Thymus (tissue), 11 donors: ENCODE data around the gene C1orf105. TPM values are rescaled to one million over a fixed set of nuclear protein-coding genes. Genes with fewer than 3 reads are reported as not detected.

Source experiments
- DNase-seq, 9 donors: peaks; one replicate each; pipeline ENCODE4 v3.0.0-alpha.2; 2013; ENCODE audit warnings: low spot score in 9 of 9, low read depth in 6 of 9, missing footprints in 1 of 9
- H3K27ac ChIP-seq, 2 donors: one replicate each; pipeline ENCODE4 v1.5.1; 2013; ENCODE audit warnings: control low read depth in 1 of 2, low read depth in 1 of 2, low read length in 1 of 2, mild to moderate bottlenecking in 1 of 2, moderate library complexity in 1 of 2
- H3K27me3 ChIP-seq, 2 donors: one replicate each; pipeline ENCODE4 v1.5.1; 2013; ENCODE audit warnings: low read length in 1 of 2; ENCODE audit not compliant: control insufficient read depth in 2 of 2, insufficient read depth in 1 of 2
- H3K36me3 ChIP-seq, 2 donors: one replicate each; pipeline ENCODE4 v1.5.1; 2013; ENCODE audit warnings: low read length in 1 of 2, mild to moderate bottlenecking in 1 of 2, moderate library complexity in 1 of 2; ENCODE audit not compliant: control insufficient read depth in 2 of 2, insufficient read depth in 2 of 2
- H3K4me1 ChIP-seq, 2 donors: one replicate each; pipeline ENCODE4 v1.5.1; 2013; ENCODE audit warnings: low read length in 2 of 2; ENCODE audit not compliant: control insufficient read depth in 2 of 2, insufficient read depth in 2 of 2
- H3K4me3 ChIP-seq, 2 donors: one replicate each; pipeline ENCODE4 v1.5.1; 2013; ENCODE audit warnings: low read length in 2 of 2, control low read depth in 1 of 2, mild to moderate bottlenecking in 1 of 2
- H3K9me3 ChIP-seq, 2 donors: one replicate each; pipeline ENCODE4 v1.5.1; 2013; ENCODE audit warnings: low read length in 1 of 2, mild to moderate bottlenecking in 1 of 2; ENCODE audit not compliant: control insufficient read depth in 2 of 2, insufficient read depth in 1 of 2
- WGBS: extraction: QIAGEN DNeasy Blood & Tissue Kit; methylation state at CpG from one replicate; pipeline ENCODE4 v1.1.7; 2013; 5-methylcytosine and 5-hydroxymethylcytosine counted together
- polyA plus RNA-seq: library from polyadenylated mRNA; stranded (reverse); fragments of 200-250 nt; gene quantifications from one replicate; pipeline ENCODE4 v1.2.3, GENCODE V29; 2013
- total RNA-seq: library from RNA; stranded (reverse); fragments of 120-200 nt; gene quantifications from one replicate; pipeline ENCODE4 v1.2.4, GENCODE V29; 2013
- donor health status: healthy.

C1orf105 gene
- total and polyA plus RNA-seq, 2 donors: 0.28 to 0.30 TPM

GRCh38 chr1:172410027-172410426 is 10.5 kb upstream of the C1orf105 start:
- WGBS: 98% methylated on average over 1 of the region's 1 CpG
- Histone ChIP-seq H3K4me1 (no peaks in the 10 kb centered on the region), H3K27me3 (no peaks in the 10 kb centered on the region), H3K4me3 (no peak overlapping the region), H3K36me3 (no peaks in the 10 kb centered on the region), H3K9me3 (no peaks in the 10 kb centered on the region), H3K27ac (no peak overlapping the region)
- no peak for DNase-seq

- Histone ChIP-seq H3K27me3 (no peaks in the 10 kb centered on the region), H3K27ac (no peak overlapping the region), H3K4me3 (no peak overlapping the region), H3K4me1 (no peaks in the 10 kb centered on the region), H3K9me3 (no peaks in the 10 kb centered on the region), H3K36me3 (no peaks in the 10 kb centered on the region)
- 95% methylated on average over 2 of the region's 2 CpGs for WGBS
- no peak for DNase-seq
Observed at GRCh38 chr1:172411791-172412338, 8.6 kb upstream of the C1orf105 start.

GRCh38 chr1:172414331-172414730 is 6.2 kb upstream of the C1orf105 start:
- no peak overlapping the region for H3K4me3 ChIP-seq

GRCh38 chr1:172416496-172417035 is 3.9 kb upstream of the C1orf105 start:
- H3K4me1 ChIP-seq: peaks cover 0 to under 1% of the 10 kb centered on the region in 2 donors
- DNase-seq: no peak

More at GRCh38 chr1:172414331-172414730, 6.2 kb upstream of the C1orf105 start:
- Histone ChIP-seq H3K36me3 (no peaks in the 10 kb centered on the region), H3K4me1 (no peaks in the 10 kb centered on the region), H3K27me3 (no peaks in the 10 kb centered on the region), H3K27ac (no peak overlapping the region), H3K9me3 (no peaks in the 10 kb centered on the region)
- DNase-seq: no peak

GRCh38 chr1:172417557-172417956 is 2.9 kb upstream of the C1orf105 start:
- Histone ChIP-seq H3K36me3 (no peaks in the 10 kb centered on the region), H3K27ac (no peak overlapping the region), H3K4me1 (peaks cover 0 to 5% of the 10 kb centered on the region in 2 donors), H3K27me3 (no peaks in the 10 kb centered on the region), H3K9me3 (no peaks in the 10 kb centered on the region), H3K4me3 (no peak overlapping the region)
- no peak for DNase-seq
- 96% methylated on average over 1 of the region's 1 CpG for WGBS

More at GRCh38 chr1:172416496-172417035, 3.9 kb upstream of the C1orf105 start:
- Histone ChIP-seq H3K36me3 (no peaks in the 10 kb centered on the region), H3K27me3 (no peaks in the 10 kb centered on the region), H3K27ac (no peak overlapping the region), H3K9me3 (no peaks in the 10 kb centered on the region), H3K4me3 (no peak overlapping the region)
- 92% methylated on average over 4 of the region's 4 CpGs for WGBS

- Histone ChIP-seq H3K9me3 (no peaks in the 10 kb centered on the region), H3K27ac (no peak overlapping the region), H3K4me3 (no peak overlapping the region), H3K36me3 (no peaks in the 10 kb centered on the region), H3K27me3 (no peaks in the 10 kb centered on the region), H3K4me1 (peaks cover 2 to 10% of the 10 kb centered on the region in 2 donors)
- 95% methylated on average over 5 of the region's 5 CpGs for WGBS
- no peak for DNase-seq
Observed at GRCh38 chr1:172421974-172422604, 1.6 kb downstream of the C1orf105 start.

- WGBS: 97% methylated on average over 2 of the region's 2 CpGs
- DNase-seq: no peak
- no peaks in the 10 kb centered on the region for H3K27me3 ChIP-seq
- H3K4me3 ChIP-seq: no peak overlapping the region
- peaks cover 9 to 18% of the 10 kb centered on the region in 2 donors for H3K4me1 ChIP-seq
- no peak overlapping the region for H3K27ac ChIP-seq
- H3K9me3 ChIP-seq: no peaks in the 10 kb centered on the region
- no peaks in the 10 kb centered on the region for H3K36me3 ChIP-seq
Observed at GRCh38 chr1:172423336-172423735, 2.9 kb downstream of the C1orf105 start.

GRCh38 chr1:172425339-172425738 is 4.9 kb downstream of the C1orf105 start:
- no peak overlapping the region for H3K4me3 ChIP-seq
- no peaks in the 10 kb centered on the region for H3K27me3 ChIP-seq
- no peak for DNase-seq
- peaks cover 9 to 23% of the 10 kb centered on the region in 2 donors for H3K4me1 ChIP-seq
- H3K36me3 ChIP-seq: no peaks in the 10 kb centered on the region
- 99% methylated on average over 3 of the region's 3 CpGs for WGBS
- H3K27ac ChIP-seq: no peak overlapping the region
- H3K9me3 ChIP-seq: no peaks in the 10 kb centered on the region

- peak in 2 of 9 donors; percentile 37 to 68 for DNase-seq
- Histone ChIP-seq H3K36me3 (no peaks in the 10 kb centered on the region), H3K4me1 (peaks cover 16 to 27% of the 10 kb centered on the region in 2 donors), H3K27ac (peak overlapping the region; percentile 44 to 46), H3K9me3 (no peaks in the 10 kb centered on the region), H3K27me3 (no peaks in the 10 kb centered on the region), H3K4me3 (no peak overlapping the region)
- WGBS: over 99% methylated on average over 2 of the region's 2 CpGs
Observed at GRCh38 chr1:172427191-172427590, 6.7 kb downstream of the C1orf105 start.
